SU-DHL-6 (cell line): ENCODE data around the gene DUSP9.

Experiments
- H2AFZ ChIP-seq: fragments of 200-600 bp; sonication (generic); 2 replicates; pipeline ENCODE4 v1.6.1; 2014; ENCODE audit warnings: low read depth, mild to moderate bottlenecking, moderate library complexity, mixed read lengths, antibody characterized with exemption, low read length; ENCODE audit not compliant: severe bottlenecking
- H3F3A ChIP-seq: fragments of 200-600 bp; shearing (Covaris generic); 2 replicates; pipeline ENCODE4 v1.6.0; 2016; ENCODE audit warnings: antibody characterized with exemption, mild to moderate bottlenecking; ENCODE audit not compliant: insufficient read depth
- H3K27ac ChIP-seq: fragments of 200-600 bp; sonication (generic); 2 replicates; pipeline ENCODE4 v1.5.1; 2016; ENCODE audit warnings: low read depth, mild to moderate bottlenecking, low read length, moderate library complexity, mixed read lengths
- H3K27me3 ChIP-seq: fragments of 200-600 bp; sonication (generic), shearing (Covaris generic); 2 replicates; pipeline ENCODE4 v1.6.0; 2014; ENCODE audit warnings: mild to moderate bottlenecking, low read length
- H3K36me3 ChIP-seq: fragments of 200-600 bp; sonication (generic); 2 replicates; pipeline ENCODE4 v1.6.1; 2014; ENCODE audit warnings: mild to moderate bottlenecking, low read length, mixed read lengths
- H3K4me2 ChIP-seq: fragments of 300-600, 200-600 bp; shearing (Covaris generic), sonication (generic); 2 replicates; pipeline ENCODE4 v1.6.0; 2014; ENCODE audit warnings: low read length, low read depth, mild to moderate bottlenecking; ENCODE audit not compliant: poor library complexity, severe bottlenecking
- H3K4me3 ChIP-seq: fragments of 200-600 bp; sonication (generic); 2 replicates; pipeline ENCODE4 v1.5.1; 2014; ENCODE audit warnings: antibody characterized with exemption, low read length, mild to moderate bottlenecking, mixed read lengths; ENCODE audit not compliant: insufficient read depth, poor library complexity, severe bottlenecking
- H3K79me2 ChIP-seq: fragments of 200-600 bp; sonication (generic); 2 replicates; pipeline ENCODE4 v1.6.1; 2014; ENCODE audit warnings: mild to moderate bottlenecking, low read length, moderate library complexity; ENCODE audit not compliant: insufficient read depth
- H3K9ac ChIP-seq: fragments of 200-600 bp; sonication (generic); 2 replicates; pipeline ENCODE4 v1.7.0; 2014; ENCODE audit warnings: mild to moderate bottlenecking, low read length
- H3K9me2 ChIP-seq: fragments of 200-600 bp; sonication (generic); replicated peaks from 2 replicates; pipeline ENCODE4 v1.6.1; 2014; ENCODE audit warnings: low read length; ENCODE audit not compliant: insufficient read depth
- H3K9me3 ChIP-seq: fragments of 200-600 bp; sonication (generic); 2 replicates; pipeline ENCODE4 v1.6.1; 2014; ENCODE audit warnings: low read length, mixed read lengths; ENCODE audit not compliant: insufficient read depth
- H4K20me1 ChIP-seq: fragments of 200-600 bp; sonication (generic); 2 replicates; pipeline ENCODE4 v1.6.1; 2014; ENCODE audit warnings: low read depth, mild to moderate bottlenecking, antibody characterized with exemption, low read length, moderate library complexity, mixed read lengths
- EZH2phosphoT487 ChIP-seq: fragments of 200-600 bp; sonication (generic), shearing (Covaris generic); conservative IDR thresholded peaks from 2 replicates; pipeline ENCODE4 v1.6.1; 2018; ENCODE audit warnings: mild to moderate bottlenecking, antibody characterized with exemption, low read length, moderate library complexity, mixed read lengths
- TF ChIP-seq, protein P1 (sequence below): fragments of 200-600 bp; sonication (generic); IDR thresholded peaks from one replicate; pipeline ENCODE4 v1.5.1; 2017; ENCODE audit warnings: antibody characterized with exemption, mild to moderate bottlenecking, low read length, moderate library complexity; ENCODE audit not compliant: insufficient read depth, poor library complexity, severe bottlenecking

DUSP9 gene

DNA sequence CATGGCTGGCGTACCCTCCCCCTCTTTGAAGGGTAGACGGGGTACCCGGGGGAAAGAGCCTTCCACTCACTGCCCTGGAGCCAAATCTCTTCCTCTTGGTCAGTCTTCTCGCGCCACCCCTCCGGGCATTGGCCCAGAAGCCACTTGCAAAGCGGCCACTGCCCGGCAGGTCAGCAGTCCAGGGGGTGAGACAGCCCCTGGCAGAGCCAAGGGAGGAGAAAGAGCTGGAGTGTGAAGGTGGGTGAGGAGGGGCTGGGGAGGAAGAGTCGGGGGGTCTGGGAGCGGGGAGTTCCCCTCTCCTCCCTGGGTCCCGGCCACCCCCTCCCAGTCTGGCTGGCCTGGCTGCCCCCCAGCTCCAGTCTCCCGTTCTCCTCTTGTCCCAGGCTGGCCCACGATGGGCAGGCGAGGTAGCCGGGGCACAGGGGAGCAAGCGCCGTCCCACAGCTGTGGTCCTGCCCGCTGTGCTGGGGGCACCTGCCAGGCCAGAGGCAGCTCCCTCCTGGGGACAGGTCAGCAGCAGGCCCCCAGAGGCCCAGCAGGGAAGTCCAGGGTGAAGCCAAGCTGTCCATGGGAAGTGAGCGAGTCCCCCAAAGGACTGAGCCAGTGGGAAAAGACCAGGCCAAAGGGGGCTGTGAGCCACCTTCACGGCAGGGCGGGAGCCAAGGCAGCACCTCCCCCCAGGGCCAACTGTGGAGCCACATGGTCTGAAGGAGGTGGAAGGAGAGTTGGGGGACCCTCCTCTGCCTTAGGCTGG, 21.6 kb upstream of the DUSP9 start:
- Histone ChIP-seq H3F3A (no peaks in the 10 kb centered on the region), H3K79me2 (no peaks in the 10 kb centered on the region), H3K27ac (no peak overlapping the region), H3K27me3 (no peaks in the 10 kb centered on the region), H3K9ac (no peak overlapping the region), H3K36me3 (no peaks in the 10 kb centered on the region), H3K4me2 (no peak overlapping the region), H3K4me3 (no peak overlapping the region), H4K20me1 (no peaks in the 10 kb centered on the region), H2AFZ (no peak overlapping the region), H3K9me3 (no peaks in the 10 kb centered on the region), H3K9me2 (no peaks in the 10 kb centered on the region)
- no peak for TF ChIP-seq EZH2phosphoT487
- TF ChIP-seq, protein P1, sequence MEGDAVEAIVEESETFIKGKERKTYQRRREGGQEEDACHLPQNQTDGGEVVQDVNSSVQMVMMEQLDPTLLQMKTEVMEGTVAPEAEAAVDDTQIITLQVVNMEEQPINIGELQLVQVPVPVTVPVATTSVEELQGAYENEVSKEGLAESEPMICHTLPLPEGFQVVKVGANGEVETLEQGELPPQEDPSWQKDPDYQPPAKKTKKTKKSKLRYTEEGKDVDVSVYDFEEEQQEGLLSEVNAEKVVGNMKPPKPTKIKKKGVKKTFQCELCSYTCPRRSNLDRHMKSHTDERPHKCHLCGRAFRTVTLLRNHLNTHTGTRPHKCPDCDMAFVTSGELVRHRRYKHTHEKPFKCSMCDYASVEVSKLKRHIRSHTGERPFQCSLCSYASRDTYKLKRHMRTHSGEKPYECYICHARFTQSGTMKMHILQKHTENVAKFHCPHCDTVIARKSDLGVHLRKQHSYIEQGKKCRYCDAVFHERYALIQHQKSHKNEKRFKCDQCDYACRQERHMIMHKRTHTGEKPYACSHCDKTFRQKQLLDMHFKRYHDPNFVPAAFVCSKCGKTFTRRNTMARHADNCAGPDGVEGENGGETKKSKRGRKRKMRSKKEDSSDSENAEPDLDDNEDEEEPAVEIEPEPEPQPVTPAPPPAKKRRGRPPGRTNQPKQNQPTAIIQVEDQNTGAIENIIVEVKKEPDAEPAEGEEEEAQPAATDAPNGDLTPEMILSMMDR, result no peak

DNA sequence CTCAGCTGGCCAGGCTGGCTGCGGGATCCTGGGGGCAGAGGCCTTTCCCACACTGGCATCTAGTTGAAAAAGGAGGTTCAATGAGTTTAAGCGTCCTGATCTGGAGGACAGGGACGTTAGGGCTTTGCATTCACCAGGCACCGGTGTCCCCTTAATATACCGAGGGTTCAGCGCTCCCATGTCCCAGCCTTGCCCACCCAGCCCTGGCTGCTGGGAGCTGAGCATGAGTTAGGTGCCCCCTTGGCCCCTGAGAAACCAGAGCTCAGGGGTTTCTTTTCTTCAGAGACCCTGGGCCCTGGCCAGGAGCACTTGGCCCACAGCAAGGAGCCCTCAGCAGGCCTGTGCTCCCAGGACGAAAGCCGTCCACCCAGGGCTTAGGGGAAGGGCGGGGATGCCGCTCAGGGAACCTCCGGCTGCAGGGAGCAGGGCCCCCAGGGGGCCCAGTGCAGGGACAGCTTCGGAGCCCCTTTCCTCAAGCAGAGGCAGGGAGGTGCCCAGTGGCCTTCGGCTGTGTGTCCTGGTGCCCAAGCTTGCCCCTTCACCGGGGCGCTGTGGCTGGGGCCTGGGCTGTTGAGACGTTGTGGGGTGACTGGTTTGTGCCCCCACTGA, 20.9 kb upstream of the DUSP9 start:
- no peaks in the 10 kb centered on the region for H3K9me3 ChIP-seq
- no peaks in the 10 kb centered on the region for H4K20me1 ChIP-seq
- H3K27ac ChIP-seq, result no peak overlapping the region

DNA sequence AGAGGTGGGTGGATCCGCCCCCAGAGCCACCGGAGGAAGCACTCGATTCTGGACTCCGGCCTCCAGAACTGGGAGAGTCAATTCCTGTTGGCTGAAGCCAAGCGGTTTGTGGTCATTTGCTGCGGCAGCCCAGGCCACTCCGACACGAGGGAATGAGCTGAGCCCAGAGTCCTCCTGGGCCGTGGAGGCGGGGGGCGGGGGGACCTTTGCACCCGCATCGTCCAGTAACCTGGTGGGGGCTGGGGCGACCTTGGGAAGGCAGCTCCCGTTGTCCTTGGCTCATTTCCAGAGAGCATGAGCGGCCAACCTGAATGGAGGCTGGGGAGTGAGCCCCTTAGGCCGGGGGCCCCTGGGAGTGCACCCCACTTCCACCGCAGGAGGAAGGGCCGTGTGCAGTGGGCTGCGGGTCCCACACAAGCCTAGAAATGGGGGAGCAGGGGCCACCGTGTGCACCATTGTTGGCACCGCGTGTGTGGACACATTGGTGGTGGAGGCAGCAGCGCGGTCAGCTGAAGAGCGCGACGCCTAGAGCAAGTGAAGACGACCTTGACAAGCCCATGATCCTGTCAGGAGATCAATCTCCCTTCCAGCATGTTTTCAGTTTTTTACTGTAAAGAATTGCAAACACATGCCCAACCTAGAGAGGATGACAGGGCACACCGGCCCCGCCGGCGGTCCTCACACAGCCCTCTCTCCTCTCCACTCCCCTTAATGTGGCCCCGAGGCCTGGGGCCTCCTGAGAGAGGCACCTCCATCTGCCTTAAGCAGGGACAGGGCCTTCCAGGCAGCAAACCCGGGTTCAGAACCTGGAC, 19.9 kb upstream of the DUSP9 start:
- H3K9me2 ChIP-seq, result no peaks in the 10 kb centered on the region
- H2AFZ ChIP-seq, result no peak overlapping the region
- no peaks in the 10 kb centered on the region for H3K36me3 ChIP-seq
- no peaks in the 10 kb centered on the region for H4K20me1 ChIP-seq
- H3K27me3 ChIP-seq, result no peaks in the 10 kb centered on the region
- TF ChIP-seq EZH2phosphoT487, result no peak
- TF ChIP-seq, protein P1, result no peak
- H3K4me3 ChIP-seq, result no peak overlapping the region
- H3K27ac ChIP-seq, result no peak overlapping the region
- no peaks in the 10 kb centered on the region for H3K79me2 ChIP-seq
- no peaks in the 10 kb centered on the region for H3K9me3 ChIP-seq
- H3F3A ChIP-seq, result no peaks in the 10 kb centered on the region
- H3K4me2 ChIP-seq, result no peak overlapping the region
- H3K9ac ChIP-seq, result no peak overlapping the region

More for the DNA sequence above, 20.9 kb upstream of the DUSP9 start:
- no peaks in the 10 kb centered on the region for H3K36me3 ChIP-seq
- H3K9ac ChIP-seq, result no peak overlapping the region
- no peaks in the 10 kb centered on the region for H3K9me2 ChIP-seq
- no peaks in the 10 kb centered on the region for H3F3A ChIP-seq
- no peak overlapping the region for H3K4me2 ChIP-seq
- no peak for TF ChIP-seq EZH2phosphoT487
- TF ChIP-seq, protein P1, result no peak
- H3K27me3 ChIP-seq, result no peaks in the 10 kb centered on the region
- H3K4me3 ChIP-seq, result no peak overlapping the region
- no peaks in the 10 kb centered on the region for H3K79me2 ChIP-seq
- no peak overlapping the region for H2AFZ ChIP-seq
